ENCODE results near the gene SEC14L1.

SEC14L1 gene

DNA sequence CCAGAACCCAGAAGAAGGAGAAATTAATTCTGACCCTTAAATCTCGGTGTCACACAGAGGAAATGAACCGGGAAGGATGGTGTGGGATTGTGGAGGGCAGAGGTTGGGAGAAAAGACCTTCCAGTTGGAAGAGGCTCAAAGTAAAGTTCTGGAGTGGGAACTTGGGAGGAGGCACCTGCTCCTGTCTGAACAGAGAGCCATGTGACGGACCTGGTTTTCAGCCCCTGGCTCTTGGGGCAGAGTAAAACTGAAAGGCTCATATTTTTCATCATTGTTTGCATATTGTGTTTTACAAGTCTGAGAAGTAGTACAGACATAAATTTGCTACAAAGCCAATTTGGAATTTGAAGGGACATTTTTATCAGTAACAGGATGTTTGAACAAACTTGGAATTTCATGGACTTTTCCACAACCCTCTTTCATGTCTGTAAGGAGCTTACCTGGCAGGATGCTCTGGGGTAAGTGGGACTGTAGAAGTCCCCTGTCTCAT is 24.4 kb upstream of the SEC14L1 start:
- no peak for DNase-seq

DNA sequence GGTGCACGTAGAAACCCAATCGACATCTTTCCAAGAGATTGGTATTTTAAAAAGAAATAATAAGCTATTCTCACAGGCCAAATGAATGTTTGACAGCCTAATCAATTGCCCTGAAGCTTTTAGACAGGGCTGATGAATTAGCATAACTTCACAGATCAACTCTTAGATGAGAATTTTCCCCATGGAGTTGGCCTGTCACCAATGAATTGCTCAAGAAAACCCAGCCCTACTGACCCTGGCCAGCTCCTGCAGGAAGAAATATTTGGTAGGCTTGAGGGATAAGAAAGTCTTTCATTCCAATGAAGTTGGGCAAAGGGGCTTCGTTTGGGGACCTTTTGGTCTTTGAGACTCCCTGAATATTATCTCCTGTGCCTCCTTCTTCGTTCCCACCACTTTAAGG is 23.4 kb upstream of the SEC14L1 start:
- DNase-seq, result no peak

DNA sequence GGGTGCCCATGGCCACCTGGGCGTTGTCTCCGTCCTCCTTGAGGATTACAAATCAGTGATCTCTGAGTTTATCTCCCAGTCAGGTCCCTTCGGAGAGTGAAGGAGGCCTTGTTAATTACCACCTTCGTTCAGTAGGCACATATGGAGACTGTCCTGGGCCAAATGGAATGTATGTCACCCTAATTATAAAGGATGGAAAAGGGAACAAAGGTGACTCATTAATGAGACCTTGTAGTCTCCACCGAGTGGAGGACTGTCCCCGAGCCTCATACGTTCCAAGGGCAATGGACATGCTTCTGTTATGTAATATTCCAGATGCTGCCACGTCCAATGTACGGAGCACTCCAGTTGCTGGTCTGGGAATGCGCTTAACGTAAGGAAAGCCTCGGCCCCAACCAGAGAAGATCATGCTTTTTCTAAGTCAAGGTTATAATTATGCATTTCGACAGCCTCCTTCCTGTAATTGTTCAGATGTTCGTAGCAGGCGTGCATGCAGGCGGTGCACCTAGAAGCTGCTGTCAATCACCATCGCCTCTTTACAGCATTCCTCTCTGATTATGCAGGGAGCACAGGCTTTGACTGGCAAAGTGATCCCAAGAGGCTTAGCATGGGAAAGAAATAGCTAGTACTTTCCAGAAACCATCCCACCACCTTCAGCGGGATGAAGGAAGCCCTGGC is 22.4 kb upstream of the SEC14L1 start:
- no peak for DNase-seq

DNA sequence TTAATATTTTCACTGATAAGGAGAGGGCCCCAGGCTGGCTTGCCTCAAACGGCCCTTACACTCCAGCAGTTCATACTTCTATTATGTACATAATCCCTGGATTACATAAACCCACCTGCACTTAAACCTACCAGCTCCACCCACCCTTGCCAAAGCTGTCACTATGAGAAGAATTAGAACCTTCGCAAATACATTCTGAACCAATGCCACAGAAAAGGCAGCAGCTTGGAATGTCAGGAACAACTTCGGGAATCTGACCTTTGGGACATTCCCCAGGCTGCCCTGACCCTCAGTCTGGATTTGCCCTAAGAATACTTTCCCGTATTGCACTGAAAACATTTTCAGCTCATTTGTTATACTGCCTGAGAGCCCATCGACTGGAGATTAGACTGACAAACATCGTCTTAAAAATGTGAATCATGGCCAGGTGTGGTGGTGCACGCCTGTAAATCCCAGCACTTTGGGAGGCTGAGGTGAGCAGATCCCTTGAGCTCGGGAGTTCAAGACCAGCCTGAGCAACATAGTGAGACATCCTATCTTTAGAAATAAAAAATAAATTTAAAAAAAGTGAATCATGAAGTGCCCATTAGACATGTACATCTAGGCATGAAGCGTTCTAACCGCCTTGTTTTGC is 21.0 kb upstream of the SEC14L1 start:
- no peak for DNase-seq

DNA sequence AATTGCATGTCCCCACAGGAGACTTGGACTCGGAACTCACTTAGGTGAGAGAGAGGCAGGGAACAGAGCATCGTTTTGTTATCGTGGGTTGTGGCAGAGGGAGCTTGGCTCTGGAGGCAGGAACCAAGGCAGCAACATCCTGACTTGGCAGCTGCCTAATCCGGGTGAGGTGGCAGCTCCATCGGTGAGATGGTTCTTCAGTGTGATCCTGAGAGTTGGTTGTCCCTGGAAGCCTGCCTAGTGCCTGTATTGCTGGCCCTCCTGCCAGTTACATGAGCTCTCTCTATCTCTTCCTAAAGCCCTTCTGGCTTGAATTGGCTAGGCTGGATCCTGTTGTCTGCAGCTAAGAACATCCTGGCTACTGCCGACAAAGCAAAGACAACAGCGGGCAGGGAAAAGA is 19.9 kb upstream of the SEC14L1 start:
- DNase-seq, result no peak

DNA sequence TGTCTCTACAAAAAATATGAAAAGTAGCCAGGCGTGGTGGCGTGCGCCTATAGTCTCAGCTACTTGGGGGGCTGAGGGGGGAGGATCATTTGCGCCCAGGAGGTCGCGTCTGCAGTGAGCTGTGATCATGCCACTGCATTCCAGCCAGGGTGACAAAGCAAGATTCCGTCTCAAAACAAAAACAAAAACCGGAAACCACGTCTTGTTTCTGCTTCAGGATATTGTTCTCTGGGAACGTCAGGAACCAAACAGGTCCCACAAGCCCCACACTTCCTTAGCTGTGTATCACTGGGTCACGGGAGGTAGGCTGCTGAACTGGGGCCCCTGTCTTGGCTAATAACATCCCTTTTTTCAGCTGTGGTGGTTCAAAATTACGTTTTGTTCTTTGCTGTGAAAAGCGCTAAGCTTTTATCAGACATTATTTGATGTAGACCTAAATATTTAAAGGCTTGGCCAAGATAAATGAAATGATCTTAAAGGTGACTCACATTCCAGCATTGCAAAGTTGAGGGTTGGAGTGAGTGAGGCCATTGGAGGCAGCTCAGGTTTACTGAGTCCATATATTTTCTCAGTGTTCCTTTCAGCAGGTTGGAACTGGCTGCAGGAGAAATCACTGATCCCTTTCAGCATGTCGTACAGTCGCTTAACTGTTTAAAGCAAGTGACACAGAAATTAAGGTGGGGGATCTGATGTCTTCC is 16.4 kb upstream of the SEC14L1 start:
- DNase-seq, result no peak

DNA sequence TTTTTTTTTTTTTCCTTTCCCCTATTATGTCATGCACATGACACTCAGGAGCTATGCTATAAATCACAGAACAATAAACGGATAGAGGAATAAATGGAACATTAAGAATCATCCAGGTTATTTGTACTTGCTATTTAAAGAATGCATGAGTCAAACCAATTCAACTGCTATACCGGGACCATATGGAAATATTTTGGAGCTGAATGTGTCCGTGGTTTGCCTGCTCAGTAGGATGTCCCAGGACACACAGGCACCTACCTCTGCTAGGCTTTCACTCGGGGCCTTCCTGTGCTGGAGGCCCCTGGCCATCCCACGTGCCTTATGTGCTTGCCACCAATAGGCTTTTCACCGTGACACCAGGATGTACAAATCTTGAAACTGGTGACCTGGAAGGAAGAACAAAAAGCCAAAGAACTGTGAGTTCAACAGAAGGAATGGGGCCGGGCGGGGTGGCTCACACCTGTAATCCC is 15.3 kb upstream of the SEC14L1 start:
- DNase-seq, result no peak

DNA sequence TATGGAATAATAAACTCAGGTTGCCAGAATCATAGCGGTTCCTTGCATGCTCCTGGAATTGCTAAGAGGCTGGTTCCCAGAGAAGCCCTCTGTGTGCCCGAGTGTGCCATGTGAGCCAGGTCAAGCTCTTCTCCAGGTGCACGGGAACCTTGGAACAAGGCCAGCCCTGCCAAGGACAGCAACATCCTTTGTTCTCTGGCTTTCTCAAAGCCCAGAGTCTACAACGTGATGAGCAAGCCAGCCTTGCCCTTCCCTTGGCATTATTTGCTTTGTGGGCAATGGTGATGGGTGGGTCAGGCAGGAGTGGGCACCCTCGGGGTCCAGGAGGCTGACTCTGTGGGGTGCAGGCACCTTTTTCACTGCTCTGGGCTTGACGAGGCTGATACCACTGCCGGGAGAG is 14.2 kb upstream of the SEC14L1 start:
- no peak for DNase-seq

DNA sequence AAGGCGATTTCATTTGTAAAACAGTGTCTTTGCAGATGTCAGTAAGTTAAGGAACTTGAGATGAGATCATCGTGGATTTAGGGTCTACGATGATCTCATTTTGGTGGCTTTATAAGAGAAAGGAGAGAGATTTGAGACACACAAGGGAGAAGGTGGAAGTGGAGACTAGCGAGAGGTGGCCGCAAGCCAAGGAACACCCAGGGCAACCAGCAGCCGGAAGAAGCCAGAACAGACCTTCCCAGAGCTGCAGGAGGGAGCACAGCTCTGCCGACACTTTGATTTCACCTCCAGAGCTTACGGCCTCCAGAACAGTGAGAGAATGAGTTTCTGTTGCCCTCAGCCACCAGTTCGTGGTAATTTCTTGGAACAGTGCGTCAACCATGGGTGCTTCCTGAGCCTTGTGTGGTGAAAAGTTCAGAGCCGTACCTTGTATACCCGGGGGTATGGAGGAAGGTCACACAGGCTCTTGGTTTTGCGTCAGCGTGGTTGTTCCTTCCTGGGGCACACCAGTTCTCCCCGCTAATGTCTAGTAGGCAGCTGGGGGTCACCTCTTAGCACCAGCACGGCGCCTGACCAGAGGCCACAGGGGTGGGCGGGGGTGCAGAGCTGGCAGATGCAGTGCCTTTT is 12.9 kb upstream of the SEC14L1 start:
- DNase-seq, result peak; percentile 77 to 81

DNA sequence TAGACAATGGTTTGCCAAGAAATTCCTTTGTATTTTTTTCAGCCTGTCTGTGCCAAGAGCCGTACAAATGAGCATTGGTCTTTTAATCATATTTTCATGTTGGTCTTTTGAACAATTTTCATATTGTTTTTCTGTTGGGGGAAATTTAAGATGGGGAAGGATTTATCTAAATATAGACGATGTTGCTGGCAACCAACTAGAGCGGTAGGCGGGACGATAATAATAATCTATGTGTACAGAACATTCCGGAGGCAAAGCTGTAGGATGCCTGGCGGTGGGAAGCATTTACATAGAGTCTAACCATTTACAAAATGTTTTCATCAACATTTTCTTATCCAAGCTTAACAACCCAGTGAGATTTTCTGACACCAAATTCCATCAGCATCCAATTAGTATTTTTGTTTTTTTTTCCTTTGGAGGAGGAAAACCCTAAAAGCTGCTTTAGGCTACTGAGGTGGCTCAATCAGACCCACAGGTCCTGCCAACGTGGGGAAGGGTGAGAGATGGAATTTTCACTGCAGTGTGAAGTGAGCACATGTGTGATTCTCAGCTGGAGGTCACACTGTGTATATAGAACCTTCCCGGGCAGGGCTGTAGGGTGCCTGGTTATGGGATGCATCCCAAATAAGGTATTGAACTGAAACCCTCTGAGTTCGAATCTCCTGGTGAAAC is 11.7 kb upstream of the SEC14L1 start:
- no peak for DNase-seq

DNA sequence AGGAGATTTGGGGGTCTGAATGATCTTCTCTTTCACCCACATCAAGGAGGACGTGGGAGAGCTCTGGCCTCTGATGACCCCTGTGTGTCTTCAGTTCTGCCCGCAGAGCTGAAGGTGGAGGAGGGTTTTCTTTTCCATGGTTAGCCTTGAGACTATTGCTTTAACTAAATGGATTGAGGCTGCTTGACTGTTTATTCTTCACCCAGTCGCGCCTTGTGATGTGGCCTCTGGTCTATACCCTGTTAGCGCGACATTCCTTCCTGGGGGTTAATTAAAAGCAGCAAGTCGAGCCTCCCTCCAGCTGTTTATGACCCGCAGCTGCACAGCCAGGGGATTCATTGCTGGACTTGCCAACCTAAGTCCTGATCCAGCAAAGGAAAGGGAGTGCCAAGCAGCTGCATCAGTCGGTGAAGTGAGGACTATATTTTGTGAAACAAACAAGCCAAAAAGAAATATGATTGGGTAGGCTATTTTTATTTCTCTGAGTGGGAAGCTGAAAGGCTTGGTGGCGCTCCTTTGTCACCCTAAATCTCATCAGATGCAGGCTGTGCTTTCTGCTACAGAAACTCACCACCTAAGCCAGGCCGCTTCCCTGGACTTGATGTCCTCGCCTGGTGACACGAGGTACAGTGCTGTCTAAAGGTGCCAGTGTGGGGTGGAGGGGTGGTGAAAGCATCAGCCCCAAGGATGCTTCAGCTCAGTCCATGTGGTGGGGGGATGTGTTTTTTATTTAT is 11.0 kb upstream of the SEC14L1 start:
- no peak for DNase-seq

DNA sequence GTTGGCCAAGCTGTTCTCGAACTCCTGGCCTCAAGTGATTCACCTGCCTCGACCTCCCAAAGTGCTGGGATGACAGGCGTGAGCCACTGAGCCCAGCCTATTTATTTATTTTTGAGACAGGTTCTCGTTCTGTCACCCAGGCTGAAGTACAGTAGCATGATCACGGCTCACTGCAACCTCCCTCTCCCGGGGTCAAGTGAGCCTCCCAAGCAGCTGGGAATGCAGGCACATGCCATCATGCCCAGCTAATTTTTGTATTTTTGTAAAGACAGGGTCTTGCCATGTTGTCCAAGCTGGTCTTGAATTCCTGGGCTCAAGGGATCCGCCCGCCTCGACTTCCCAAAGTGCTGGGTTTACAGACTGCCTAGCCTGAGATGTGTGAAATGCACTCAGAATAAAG is 10.2 kb upstream of the SEC14L1 start:
- DNase-seq, result no peak

DNA sequence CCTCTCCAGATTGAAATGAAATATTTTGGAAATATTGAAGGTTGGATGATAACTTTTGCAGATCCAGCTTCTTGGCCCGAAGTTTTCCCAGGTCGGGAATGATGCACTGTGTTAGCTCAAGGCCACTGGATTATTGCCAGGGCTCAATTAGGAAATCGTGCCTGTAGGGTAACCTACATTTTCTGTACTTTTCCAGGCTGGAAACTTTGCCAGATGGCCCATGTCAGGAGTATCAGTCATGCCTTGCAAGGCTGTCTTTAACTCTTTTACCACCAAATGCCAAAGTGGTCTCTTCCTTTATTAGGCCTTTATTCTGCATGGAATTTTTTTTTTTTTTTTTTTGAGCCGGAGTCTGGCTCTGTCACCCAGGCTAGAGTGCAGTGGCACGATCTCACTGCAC is 8.9 kb upstream of the SEC14L1 start:
- DNase-seq, result no peak

DNA sequence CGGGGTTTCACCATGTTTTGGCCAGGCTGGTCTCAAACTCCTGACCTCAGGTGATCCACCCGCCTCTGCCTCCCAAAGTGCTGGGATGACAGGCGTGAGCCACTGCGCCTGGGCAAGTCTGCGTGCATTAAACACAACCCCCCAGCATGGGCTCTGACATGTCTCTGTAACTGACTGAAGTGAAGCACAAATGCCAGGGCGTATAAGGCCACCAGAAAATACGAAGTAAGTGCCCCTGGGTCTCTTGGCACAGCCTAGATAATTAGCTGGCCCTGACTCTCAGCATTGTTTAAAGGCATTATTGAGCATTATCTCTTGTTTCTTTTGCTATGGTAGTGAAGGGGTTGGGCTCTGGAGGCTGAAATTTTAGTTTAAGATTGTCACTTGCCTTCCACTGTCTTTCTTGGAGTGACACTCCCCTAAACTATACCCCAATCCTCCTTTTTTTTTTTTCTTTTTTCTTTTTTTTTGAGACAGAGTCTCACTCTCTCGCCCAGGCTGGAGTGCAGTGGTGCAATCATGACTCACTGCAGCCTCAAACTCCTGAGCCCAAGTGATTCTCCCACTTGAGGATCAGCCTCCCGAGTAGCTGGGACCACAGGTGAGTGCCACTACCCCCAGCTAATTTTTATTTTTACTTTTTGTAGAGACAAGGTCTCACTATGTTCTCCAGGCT is 8.2 kb upstream of the SEC14L1 start:
- DNase-seq, result no peak

DNA sequence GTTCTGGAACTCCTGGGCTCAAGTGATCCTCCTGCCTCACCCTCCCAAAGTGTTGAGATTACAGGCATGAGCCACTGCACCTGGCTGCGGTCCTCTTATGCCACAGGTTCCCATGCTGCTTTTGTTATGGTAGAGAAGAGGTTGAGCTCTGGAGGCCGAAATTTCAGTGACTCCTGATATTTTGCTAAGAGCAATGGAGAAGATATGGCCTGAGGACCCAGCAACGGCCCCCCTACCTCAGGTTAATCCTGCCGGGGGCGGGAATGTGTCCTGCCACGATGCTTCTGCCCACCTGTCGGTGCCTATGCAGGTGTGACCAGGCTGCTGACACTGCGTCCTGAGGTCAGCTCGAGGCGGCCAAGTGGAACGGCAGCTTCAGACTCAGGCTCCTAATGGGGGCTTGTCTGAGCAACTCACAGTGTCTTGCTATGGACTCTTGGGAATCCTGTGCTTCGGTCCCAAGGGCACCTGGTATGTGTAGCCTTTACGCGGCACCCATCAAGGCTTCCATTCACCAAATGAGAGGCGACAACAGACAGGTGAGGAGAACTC is 7.6 kb upstream of the SEC14L1 start:
- DNase-seq, result no peak

DNA sequence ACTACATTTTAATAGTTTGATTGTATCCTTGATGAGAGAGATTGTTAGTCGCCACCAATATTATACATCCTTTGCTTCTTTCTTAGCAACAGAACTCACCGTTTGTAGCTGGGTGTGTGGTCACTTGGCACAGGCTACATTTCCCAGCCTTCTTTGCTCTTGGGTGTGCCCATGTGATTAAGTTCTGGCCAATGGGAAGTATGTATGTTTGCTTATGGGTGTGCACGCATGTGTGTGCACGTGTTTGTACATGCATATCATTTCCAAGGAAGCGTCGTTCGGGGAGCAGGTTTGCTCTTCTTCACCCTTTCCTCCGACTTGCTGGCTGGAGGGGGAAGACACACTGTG is 4.4 kb upstream of the SEC14L1 start:
- no peak for DNase-seq

DNA sequence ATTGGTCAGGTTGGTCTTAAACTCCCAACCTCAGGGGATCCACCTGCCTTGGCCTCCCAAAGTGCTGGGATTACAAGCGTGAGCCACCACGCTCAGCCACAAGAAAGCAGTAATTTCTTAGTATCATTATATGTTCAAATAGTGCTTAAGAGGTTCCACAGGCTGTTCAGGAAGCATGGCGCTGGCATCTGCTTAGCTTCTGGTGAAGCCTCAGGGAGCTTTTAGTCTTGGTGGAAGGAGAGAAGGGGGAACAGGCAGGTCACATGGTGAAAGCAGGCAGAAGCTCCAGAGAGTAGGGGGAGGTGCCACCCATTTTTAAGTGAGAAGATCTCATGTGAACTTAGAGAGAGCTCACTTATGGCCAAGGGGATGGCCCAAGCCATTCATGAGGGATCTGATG is 3.7 kb upstream of the SEC14L1 start:
- DNase-seq, result no peak

DNA sequence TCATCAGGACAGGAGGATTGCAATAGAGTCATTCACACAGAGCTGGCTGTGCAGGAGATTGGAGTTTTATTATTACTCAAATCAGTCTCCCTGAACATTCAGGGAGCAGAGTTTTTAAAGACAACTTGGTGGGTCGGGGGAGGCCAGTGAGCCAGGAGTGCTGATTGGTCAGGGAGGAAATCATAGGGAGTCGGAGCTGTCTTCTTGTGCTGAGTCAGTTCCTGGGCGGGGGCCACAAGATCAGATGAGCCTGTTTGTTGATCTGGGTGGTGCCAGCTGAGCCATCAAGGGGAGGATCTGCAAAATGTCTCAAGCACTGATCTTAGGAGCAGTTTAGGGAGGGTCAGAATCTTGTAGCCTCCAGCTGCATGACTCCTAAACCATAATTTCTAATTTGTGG is 2.9 kb upstream of the SEC14L1 start:
- peak; percentile 70 to 78 for DNase-seq

DNA sequence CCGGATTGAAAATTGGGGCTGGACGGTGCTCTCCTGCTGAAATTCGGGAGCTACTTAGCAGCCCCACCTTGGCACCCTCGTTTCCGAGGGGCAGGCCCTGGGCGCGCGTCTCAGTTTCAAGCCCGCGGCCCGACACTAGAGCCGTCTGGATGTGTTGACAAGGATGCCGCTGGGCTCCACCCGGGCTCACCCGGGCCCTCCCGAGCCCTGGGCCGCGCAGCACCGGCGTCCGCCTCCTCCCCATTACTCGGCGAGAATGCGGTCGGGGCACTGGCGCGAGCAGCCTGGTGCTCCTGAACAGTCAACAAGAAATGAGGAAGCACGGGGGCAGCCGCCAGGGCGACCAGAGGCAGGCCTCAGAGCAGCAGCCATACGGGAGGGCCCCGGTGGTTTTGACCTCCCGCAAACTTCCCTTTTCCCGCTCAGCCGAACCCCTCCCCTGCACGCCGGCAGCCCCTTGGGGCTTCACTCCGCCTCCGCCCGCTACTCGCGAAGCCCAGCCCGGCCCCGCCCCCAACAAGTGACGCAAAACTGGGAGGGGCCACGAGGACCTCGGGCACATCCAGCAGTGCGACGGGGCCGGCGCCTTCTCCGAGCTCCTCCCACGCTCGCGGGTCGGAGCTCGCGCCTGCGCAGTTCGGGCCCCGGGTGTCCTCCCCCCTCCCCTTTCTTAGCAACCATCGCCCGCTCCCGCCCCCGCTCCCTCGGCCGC is 447 bp upstream of the SEC14L1 start:
- peak; percentile 99 to 100 for DNase-seq

DNA sequence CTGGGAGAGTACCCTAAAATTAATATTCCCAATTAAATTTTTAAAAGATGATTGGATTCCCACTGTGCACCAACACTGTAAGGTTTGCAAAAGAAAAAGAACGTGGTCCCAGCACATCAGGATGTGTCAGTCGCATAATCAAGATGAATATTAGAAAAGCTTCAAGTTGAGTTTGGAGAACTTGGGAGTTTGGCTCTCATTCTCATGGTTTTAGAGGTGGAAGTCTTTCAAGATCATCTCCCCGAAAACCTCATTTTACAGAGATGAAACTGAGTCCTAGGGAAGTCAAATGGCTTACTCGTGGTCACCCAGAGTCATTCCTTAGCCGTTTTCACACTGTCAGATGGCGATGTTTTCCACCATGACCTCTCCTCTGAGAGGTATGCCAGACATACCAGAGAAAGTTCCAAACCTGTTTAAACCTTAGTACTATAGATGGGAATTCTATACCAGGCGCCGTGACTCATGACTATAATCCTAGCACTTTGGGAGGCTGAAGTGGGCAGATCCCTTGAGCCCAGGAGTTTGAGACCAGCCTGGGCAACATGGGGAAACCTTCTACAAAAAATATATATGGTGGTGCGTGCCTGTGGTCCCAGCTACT is 1.2 kb downstream of the SEC14L1 start:
- no peak for DNase-seq
